Loucy (cell line): ENCODE data around the gene RAPGEF1.

Source experiments
- H2AFZ ChIP-seq: fragments of 200-600 bp; sonication (generic); 2 replicates; pipeline ENCODE4 v1.6.0; 2016; ENCODE audit warnings: antibody characterized with exemption, mild to moderate bottlenecking, low read length, moderate library complexity
- H3F3A ChIP-seq: fragments of 200-600 bp; 2 replicates; pipeline ENCODE4 v1.6.0; 2016; ENCODE audit warnings: antibody characterized with exemption, low read depth, mild to moderate bottlenecking
- H3K27me3 ChIP-seq: fragments of 200-600 bp; sonication (generic); 2 replicates; pipeline ENCODE4 v1.6.1; 2014; ENCODE audit warnings: low read length, mild to moderate bottlenecking; ENCODE audit not compliant: insufficient read depth, poor library complexity, severe bottlenecking
- H3K36me3 ChIP-seq: fragments of 200-600 bp; sonication (generic); 2 replicates; pipeline ENCODE4 v1.6.1; 2016; ENCODE audit warnings: low read length; ENCODE audit not compliant: insufficient read depth
- H3K4me1 ChIP-seq: fragments of 200-600 bp; sonication (generic); 2 replicates; pipeline ENCODE4 v1.5.1; 2014; ENCODE audit warnings: low read length, mild to moderate bottlenecking; ENCODE audit not compliant: insufficient read depth, poor library complexity, severe bottlenecking
- H3K4me2 ChIP-seq: fragments of 200-600 bp; sonication (generic); 2 replicates; pipeline ENCODE4 v1.6.0; 2014; ENCODE audit warnings: antibody characterized with exemption, low read length, low read depth, mild to moderate bottlenecking; ENCODE audit not compliant: poor library complexity, severe bottlenecking
- H3K4me3 ChIP-seq: fragments of 200-600 bp; sonication (generic); 2 replicates; pipeline ENCODE4 v1.5.1; 2014; ENCODE audit warnings: low read length, mild to moderate bottlenecking, mixed read lengths; ENCODE audit not compliant: poor library complexity, severe bottlenecking
- H3K79me2 ChIP-seq: fragments of 200-600 bp; sonication (generic); 2 replicates; pipeline ENCODE4 v1.6.1; 2014; ENCODE audit warnings: low read length; ENCODE audit not compliant: insufficient read depth
- H3K9ac ChIP-seq: fragments of 200-600 bp; sonication (generic); 2 replicates; pipeline ENCODE4 v1.6.0; 2014; ENCODE audit warnings: mild to moderate bottlenecking, low read depth, low read length, moderate library complexity; ENCODE audit not compliant: poor library complexity, severe bottlenecking
- H3K9me2 ChIP-seq: fragments of 200-600 bp; sonication (generic); replicated peaks from 2 replicates; pipeline ENCODE4 v1.6.1; 2016; ENCODE audit warnings: low read depth, low read length, mixed read lengths
- H3K9me3 ChIP-seq: fragments of 200-600 bp; sonication (generic); 2 replicates; pipeline ENCODE4 v1.6.1; 2014; ENCODE audit warnings: mild to moderate bottlenecking, antibody characterized with exemption, low read length, low read depth; ENCODE audit not compliant: insufficient read depth
- H4K20me1 ChIP-seq: fragments of 200-600 bp; sonication (generic); 2 replicates; pipeline ENCODE4 v1.6.0; 2014; ENCODE audit warnings: antibody characterized with exemption, low read length, mild to moderate bottlenecking; ENCODE audit not compliant: insufficient read depth, poor library complexity, severe bottlenecking
- CTCF ChIP-seq: fragments of 200-600 bp; sonication (generic); conservative IDR thresholded peaks from 2 replicates; pipeline ENCODE4 v1.5.1; 2014; ENCODE audit warnings: mild to moderate bottlenecking, antibody characterized with exemption, low read length
- EZH2phosphoT487 ChIP-seq: fragments of 200-600 bp; IDR thresholded peaks from 2 replicates; pipeline ENCODE4 v1.6.1; 2018; ENCODE audit warnings: antibody characterized with exemption, mild to moderate bottlenecking, moderate library complexity, borderline replicate concordance

Gene RAPGEF1

GRCh38 chr9:131613921-131614320 lies 126.0 kb downstream of the RAPGEF1 start:
- Histone ChIP-seq H3K27me3 (no peaks in the 10 kb centered on the region), H3K4me1 (no peaks in the 10 kb centered on the region), H3K36me3 (peaks cover 25% of the 10 kb centered on the region; the same call in 1 of the 2 replicates)

GRCh38 chr9:131612851-131613250 lies 127.0 kb downstream of the RAPGEF1 start:
- Histone ChIP-seq H3K36me3 (peaks cover 19% of the 10 kb centered on the region; the same call in 1 of the 2 replicates), H3K4me3 (no peak overlapping the region), H2AFZ (no peak overlapping the region), H3K4me1 (no peaks in the 10 kb centered on the region), H3K27me3 (no peaks in the 10 kb centered on the region), H3K79me2 (no peaks in the 10 kb centered on the region), H3K9me2 (no peaks in the 10 kb centered on the region), H3F3A (no peaks in the 10 kb centered on the region), H3K4me2 (no peak overlapping the region), H3K9me3 (no peaks in the 10 kb centered on the region), H4K20me1 (no peaks in the 10 kb centered on the region), H3K9ac (no peak overlapping the region)
- TF ChIP-seq EZH2phosphoT487 (no peak), CTCF (no peak)

More at GRCh38 chr9:131613921-131614320, 126.0 kb downstream of the RAPGEF1 start:
- Histone ChIP-seq H3K9ac (no peak overlapping the region), H3K9me2 (no peaks in the 10 kb centered on the region), H2AFZ (no peak overlapping the region), H3K4me2 (no peak overlapping the region), H3F3A (no peaks in the 10 kb centered on the region), H4K20me1 (no peaks in the 10 kb centered on the region), H3K9me3 (no peaks in the 10 kb centered on the region), H3K4me3 (no peak overlapping the region), H3K79me2 (no peaks in the 10 kb centered on the region)
- TF ChIP-seq CTCF = no peak
- TF ChIP-seq EZH2phosphoT487 = no peak

- Histone ChIP-seq H3K79me2 (no peaks in the 10 kb centered on the region), H3K27me3 (no peaks in the 10 kb centered on the region), H3K36me3 (peaks cover 16% of the 10 kb centered on the region; the same call in 1 of the 2 replicates), H2AFZ (no peak overlapping the region), H3K9me3 (no peaks in the 10 kb centered on the region), H3K4me3 (no peak overlapping the region), H3F3A (no peaks in the 10 kb centered on the region), H4K20me1 (no peaks in the 10 kb centered on the region), H3K9me2 (no peaks in the 10 kb centered on the region), H3K4me2 (no peak overlapping the region), H3K4me1 (no peaks in the 10 kb centered on the region), H3K9ac (no peak overlapping the region)
- no peak for TF ChIP-seq CTCF
- no peak for TF ChIP-seq EZH2phosphoT487
Observed at GRCh38 chr9:131611586-131612315, 128.1 kb downstream of the RAPGEF1 start.
